ENCODE data around the gene RILPL1.
"Not testable (repeated sequence)": the region's sequence is repeated elsewhere in the genome, so short reads cannot be mapped to it uniquely, and the experiment has no call there.

Gene RILPL1, protein sequence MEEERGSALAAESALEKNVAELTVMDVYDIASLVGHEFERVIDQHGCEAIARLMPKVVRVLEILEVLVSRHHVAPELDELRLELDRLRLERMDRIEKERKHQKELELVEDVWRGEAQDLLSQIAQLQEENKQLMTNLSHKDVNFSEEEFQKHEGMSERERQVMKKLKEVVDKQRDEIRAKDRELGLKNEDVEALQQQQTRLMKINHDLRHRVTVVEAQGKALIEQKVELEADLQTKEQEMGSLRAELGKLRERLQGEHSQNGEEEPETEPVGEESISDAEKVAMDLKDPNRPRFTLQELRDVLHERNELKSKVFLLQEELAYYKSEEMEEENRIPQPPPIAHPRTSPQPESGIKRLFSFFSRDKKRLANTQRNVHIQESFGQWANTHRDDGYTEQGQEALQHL

DNA sequence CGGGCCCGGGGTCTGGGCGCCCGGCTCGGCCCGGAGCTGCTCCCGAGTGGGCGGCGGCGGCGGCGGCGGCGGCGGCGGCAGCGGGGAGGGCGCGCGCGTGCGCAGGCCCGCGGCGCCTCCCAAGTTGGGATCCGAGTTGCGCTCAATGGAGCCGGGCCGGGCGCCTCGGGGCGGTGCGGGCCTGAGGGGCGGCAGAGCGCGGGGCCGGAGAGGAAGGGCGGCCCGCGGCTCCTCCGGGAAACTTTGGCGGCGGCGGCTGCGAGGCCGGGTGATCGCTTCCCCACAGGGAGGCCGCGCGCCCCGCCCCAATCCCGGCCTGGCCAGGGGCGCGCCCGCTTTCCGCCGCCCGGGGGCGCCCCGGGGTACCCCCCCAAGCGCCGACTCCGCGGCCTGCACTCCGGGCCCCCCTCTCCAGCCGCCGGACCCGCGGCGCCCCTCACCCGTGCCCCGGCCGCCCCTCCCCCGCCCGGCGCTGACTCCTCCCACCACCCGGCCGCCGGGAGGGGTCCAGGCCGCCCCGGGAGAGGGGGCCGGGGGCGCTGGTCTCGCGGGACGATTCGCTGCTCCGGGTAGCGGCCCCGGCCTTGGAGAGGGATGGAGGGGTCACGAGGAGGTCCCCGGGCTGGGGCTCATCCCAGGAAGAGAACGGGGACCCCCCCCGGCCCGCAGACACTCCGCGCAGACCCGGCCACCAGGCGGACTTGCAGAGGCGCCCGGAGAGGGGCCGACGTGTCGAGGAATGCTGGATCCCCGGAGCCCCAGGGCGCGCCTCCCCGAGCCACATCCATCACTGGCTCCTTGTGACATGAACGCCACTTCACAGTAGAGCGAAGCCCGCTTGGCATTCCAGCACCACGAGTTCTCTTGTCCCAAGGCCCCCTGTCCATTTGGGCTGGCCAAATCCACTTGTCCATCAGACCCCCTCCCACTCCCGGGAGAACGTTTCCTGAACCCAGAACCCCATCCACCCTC is at the start of gene RILPL1:
Gene RILPL1, minus strand, starts transcription at position 48 of the 972 bp plus-strand sequence. CDS start 237 bp downstream, outside the sequence.
- peak; percentile 23 for DNase-seq

DNA sequence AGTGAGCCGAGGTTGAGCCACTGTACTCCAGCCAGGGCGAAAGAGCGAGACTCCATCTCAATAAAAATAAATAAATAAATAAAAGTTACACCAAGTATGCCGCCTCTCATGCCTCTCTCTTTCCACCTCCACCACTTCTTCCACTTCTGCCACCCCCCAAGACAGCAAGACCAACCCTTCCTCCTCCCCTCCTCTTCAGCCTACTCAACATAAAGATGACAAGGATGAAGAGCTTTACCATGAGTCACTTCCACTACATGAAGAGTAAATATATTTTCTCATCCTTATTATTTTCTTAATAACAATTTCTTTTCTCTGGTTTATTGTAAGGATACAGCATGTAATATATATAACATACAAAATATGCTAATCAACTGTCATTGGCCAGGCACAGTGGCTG is 47.3 kb upstream of the RILPL1 start:
- no peak for DNase-seq

DNA sequence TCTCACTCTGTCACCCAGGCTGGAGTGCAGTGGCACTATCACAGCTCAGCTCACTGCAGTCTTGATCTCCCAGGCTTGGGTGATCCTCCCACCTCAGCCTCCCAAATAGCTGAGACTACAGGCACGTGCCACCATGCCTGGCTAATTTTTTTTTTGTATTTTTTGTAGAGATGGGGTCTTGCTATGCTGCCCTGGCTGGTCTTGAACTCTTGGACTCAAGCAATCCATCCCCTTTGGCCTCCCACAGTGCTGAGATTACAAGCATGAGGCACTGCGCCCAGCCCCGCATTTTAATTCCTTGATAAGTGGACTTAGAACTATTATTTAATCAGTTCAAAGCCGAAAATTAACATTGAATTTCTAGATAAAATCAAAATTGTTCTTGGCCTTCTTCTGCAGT is 45.3 kb upstream of the RILPL1 start:
- DNase-seq: not testable (repeated sequence)

DNA sequence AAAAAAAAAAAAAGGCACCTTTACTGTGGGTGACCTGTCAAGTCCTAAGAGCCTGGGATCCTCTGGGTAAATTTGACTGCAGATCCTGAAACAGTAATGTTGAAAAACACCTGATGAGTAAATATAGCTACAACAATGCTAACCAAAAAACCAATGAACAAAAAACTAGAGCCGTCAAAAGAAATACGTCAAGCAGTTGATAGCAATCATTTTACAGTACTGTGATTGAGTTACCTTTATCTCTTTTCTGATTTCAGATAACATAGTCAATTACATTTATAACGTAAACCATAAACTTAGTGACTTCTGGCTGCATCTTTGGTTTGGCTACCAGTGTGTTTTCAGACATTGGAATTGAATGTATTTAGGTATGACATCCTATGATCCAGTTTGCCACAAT is 44.7 kb upstream of the RILPL1 start:
- DNase-seq: no peak

DNA sequence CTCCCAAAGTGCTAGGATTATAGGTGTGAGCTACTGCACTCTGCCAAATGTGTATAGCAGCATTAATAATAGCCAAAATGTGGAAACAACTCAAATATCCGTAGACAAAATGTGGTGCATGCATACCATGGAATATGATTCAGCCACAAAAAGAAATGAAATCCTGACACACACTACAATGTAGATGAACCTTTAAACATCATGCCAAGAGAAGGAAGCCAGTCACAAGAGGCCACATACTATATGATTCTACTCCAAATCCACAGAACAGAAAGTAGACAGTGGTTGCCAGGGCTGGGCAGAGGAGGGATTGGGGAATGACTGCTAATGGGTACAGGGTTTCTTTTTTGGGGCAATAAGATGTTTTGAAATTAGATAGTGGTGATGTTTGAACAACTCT is 43.1 kb upstream of the RILPL1 start:
- DNase-seq: no peak

DNA sequence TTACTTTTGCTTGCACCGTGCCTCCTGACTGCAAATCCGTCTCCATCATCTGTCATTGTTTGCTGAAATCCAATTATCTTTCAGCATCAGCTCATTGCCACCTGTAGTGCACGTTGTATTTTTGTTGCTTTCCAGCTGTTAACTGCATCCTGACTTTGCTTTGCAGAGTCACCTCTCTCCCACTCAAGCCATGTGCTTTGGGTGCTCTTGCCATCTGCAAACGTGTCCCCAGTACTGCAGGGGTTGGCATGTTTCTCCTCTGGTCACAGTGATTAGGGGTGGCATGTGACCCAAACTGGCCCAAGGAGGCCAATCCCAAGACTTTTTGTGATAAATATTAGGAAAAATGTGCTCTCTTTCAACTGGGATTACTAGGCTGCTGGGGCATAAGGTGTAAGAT is 40.4 kb upstream of the RILPL1 start:
- DNase-seq: no peak

DNA sequence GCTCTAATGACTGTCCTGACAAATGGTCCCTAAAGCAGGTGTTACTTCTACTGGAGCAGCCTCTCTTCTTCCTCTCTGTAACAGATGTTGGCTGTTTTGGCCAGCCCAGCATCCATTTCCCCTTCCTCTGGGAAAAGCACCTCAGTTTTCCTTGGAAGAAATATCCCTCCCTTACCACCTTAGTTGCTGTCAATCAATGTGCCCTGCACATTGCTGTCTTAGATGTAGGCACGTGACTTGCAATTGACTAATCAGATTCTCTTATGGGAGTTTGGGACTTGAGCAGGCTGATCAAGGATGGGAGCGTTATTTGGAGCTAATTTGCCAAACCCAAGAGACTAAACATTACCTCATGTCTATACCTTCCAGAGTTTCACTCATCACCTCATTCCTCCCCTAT is 38.9 kb upstream of the RILPL1 start:
- DNase-seq: no peak

DNA sequence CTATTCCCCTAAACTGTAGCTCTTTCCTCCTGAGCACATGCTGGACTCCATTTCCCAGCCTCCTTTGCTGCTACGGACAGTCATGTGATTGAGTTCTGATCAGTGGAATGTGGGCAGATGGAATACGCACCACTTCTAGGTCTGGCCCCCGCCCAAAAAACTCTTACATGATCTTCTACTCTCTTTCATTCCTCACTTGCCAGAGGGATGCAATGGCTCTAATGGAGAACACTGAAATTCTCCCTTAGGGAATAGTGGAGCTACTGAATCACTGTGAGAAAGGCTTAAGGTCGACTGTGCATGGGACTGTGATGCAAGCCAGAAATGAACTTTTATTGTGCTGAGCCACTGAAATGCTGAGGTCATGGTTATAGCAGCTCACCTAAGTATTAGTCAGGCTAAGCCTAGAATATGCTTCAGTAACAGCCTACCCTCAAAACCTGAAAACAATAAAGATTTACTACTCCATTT is 37.9 kb upstream of the RILPL1 start:
- DNase-seq: peak; percentile 33

DNA sequence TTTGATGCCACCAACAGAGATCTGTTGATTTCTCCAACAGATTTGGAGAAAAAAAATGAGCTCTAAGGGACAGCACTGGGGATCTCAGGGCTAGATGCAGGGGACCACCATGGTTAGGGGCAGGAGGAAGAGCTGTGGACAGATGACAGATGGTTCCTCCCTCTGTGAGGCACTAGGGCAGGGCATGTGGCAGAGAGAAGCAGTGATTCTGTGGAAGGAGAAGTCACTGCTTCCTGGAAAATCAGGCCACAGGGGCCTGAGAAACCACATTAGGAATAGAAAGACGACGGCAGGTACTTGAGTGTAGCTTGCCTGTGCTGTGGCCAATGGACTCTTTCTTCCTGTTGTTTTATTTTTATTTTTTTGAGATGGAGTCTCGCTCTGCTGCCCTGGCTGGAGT is 25.9 kb upstream of the RILPL1 start:
- DNase-seq: no peak

DNA sequence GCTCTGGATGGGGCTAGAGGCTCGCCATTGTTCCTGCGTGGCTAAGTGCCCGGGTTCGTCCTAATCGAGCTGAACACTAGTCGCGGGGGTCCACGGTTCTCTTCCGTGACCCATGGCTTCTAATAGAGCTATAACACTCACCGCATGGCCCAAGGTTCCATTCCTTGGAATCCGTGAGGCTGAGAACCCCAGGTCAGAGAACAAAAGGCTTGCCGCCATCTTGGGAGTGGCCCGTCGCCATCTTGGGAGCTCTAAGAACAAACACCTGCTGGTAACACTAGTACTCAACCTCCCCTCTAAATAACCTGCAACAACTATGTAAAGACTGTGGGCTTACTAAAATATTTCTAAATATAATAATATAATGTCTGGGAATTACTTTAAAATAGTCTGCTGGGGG is 25.0 kb upstream of the RILPL1 start:
- DNase-seq: not testable (repeated sequence)

DNA sequence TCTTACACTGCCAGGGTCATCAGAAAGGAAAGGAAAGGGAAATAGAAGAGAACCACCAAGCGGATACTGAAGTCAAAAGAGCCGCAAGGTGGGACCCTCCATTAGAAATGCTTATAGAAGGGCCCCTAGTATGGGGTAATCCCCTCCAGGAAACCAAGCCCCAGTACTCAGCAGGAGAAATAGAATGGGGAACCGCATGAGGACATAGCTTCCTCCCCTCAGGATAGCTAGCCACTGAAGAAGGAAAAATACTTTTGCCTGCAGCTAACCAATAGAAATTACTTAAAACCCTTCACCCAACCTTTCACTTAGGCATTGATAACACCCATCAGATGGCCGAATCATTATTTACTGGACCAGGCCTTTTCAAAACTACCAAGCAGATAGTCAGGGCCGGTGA is 21.3 kb upstream of the RILPL1 start:
- DNase-seq: not testable (repeated sequence)

DNA sequence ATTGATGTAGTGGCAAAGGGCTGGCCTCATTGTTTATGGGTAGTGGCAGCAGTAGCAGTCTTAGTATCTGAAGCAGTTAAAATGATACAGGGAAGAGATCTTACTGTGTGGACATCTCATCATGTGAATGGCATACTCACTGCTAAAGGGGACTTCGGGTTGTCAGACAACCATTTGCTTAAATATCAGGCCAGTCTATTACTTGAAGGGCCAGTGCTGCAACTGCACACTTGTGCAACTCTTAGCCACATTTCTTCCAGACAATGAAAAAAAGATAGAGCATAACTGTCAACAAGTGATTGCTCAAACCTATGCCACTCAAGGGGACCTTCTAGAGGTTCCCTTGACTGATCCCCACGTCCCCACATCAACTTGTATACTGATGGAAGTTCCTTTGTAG is 20.6 kb upstream of the RILPL1 start:
- DNase-seq: not testable (repeated sequence)

DNA sequence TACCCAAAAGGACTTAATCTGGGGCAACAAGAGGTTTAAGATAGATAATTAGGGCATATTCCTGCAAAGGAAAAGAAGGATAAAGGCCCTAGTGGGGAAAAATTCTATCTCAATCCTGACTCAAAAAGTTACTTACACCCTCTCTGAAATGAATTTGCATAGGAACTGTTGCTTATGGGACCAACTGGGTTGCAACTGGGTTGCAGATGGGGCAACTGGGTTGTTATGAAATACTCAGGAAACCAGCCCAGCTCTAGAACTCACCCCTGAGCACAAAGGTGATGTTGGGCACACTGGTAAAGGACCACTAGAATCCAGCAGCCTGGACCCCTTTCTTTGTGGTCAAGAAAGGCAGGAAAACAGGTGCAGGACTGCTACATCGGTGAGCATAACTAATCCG is 17.2 kb upstream of the RILPL1 start:
- DNase-seq: no peak

DNA sequence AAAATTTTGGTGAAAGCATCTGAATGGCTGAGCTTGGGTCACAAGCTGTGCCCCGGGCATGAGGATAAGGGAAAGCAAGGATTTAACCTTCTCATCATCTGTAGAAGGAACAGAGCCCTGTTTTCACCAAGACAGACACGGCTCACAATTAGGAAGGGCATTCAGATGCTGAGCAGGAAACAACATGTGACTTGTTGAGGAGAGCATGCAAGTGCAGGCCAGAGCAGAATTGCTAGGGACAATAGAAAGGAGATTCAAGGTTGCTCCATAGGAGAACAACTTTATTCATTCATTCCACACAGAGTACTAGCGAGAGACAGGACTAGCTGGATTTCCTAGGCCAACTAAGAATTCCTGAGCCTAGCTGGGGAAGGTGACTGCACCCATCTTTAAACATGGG is 14.6 kb upstream of the RILPL1 start:
- DNase-seq: no peak

DNA sequence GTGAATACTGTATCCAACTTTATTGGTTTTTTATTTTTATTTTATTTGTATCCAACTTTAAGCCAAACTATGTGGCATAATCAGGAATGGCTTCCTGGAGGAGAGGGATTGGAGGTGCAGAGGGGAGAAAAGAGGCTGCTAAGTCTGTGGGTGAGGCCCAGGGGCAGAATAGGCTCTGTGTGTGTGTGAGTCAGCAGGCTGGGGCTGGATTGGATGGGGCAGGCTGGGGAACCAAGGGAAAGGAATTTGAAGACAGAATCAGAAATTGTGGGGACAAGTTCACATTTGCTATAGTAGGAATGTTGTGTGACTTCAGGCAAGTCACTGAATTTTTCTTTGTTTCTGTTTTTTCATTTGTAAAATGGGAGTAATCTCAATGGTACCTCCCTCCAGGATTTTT is 12.8 kb upstream of the RILPL1 start:
- peak; percentile 33 for DNase-seq

DNA sequence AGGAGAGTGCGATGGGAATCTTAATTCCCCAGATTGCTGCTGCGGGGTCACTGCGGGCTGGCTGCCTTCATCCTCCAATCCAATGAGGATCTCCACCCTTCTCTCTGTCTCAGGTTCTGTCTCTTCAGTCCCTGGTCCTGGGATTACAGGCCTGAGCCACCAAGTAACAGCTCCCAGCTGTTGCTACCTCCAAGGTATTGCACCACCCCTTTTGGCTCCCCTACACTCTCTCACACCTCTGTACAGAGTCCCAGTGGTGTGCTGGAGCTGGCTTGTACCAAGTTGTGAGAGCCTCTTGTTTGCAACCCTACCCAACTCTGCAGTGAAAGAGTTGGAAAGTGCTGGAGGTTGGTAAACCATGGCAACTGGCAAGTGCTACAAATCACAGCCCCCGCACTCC is 10.0 kb upstream of the RILPL1 start:
- DNase-seq: no peak

DNA sequence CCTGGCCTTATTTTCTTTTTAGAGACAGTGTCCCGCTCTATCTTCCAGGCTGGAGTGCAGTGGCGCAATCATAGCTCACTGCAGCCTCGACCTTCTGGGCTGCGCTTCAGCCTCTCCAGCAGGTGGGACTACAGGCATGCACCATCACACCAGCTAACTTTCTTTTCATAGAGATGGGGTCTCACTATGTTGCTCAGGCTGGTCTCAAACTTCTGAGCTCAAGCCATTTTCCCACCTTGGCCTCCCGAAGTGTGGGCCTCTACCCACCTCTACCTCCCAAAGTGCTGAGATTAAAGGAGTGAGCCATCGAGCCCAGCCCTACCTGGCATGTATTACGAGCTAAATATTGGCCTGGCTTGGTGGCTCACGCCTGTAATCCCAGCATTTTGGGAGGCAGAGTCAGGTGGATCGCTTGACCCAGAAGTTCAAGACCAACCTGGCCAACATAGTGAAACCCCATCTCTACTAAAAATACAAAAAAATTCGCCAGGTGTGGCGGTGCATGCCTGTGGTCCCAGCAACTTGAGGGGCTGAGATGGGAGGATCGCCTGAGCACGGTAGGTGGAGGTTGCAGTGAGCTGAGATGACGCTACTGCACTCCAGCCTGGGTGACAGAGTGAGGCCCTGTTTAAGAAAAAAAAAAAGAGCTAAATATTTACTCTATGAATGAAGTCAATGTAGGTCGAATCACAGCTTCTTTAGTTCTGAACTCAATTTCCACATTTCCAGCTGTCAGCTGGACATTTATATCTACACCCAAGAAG is 7.6 kb upstream of the RILPL1 start:
- DNase-seq: no peak

DNA sequence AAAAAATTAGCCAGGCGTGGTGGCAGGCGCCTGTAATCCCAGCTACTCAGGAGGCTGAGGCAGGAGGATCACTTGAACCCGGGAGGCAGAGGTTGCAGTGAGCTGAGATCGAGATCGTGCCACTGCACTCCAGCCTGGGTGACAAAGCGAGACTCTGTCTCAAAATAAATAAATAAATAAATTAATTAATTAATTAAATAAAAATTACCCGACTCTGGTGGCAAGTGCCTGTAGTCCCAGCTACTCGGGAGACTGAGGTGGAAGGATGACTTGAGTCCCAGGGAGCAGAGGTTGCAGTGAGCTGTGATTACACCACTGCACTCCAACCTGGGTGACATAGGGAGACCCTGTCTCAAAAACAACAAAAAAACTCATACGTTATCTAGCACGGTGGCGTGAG is 2.4 kb upstream of the RILPL1 start:
- DNase-seq: not testable (repeated sequence)

DNA sequence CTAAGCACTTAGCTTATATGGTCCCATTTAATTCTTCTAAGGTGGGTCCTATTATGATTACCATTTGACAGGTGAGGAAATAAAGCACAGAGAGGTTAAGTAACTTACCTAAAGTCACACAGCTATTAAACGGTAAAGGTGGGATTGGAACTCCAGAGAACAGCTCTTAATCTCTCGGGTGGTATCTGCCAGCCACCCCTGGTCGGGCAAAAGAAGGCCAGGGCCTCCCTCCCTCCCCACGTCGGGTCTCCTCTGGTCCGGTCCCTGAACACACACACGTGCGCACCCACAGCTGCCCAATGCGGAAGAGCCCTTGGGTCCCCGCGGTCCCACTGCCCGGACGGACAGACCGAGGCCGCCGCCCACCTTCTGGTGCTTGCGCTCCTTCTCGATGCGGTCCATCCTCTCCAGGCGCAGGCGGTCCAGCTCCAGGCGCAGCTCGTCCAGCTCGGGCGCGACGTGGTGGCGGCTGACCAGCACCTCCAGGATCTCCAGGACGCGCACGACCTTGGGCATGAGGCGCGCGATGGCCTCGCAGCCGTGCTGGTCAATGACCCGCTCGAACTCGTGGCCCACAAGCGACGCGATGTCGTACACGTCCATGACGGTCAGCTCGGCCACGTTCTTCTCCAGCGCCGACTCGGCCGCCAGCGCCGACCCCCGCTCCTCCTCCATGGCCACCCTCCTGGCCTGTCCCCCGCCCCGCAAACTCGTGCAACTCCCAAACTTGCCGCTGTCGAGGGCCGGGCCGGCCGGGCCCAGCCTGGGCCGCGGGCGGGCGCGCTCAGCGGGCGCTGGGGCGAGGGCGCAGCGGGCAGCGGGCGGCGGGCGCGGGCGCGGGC is 490 bp downstream of the RILPL1 start:
- DNase-seq: no peak

DNA sequence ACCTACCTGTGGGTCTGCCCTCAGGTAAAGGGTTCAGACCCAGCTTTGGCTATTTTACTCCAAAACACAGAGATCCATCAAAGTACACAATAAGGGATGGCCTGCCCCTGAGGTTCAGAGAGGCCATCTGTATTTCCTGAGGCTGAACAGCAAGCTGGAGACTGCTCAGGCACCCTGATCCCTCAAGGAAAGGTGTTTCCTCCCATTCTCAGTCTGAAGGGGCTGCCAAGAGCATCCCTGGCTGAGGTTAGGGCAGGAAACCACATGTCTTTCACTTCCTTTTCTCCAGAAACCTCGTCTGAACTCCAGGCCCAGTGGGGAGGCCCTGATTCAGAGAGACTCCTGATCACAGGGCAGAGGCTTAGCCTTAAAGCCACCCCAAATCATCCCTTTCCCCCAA is 1.5 kb downstream of the RILPL1 start:
- no peak for DNase-seq

DNA sequence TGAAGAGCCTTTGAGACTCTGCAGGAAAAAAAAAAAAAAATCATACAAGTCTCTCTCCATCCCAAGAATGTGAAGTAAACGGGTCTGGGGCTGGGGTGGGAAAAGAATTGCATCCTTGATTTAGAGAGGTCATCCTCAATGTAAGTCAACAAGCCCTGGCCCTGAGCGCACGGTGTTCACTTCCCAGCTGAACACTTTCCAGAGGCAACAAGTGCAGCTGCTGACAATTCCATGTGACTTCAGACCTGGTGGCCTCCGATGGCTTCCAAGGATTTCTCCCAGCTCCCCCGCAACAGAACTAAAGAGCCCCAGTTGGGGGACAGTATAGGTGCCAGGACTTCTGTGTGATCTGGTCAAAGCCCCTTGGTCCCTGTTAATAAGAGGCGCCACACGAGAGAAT is 2.4 kb downstream of the RILPL1 start:
- DNase-seq: no peak

DNA sequence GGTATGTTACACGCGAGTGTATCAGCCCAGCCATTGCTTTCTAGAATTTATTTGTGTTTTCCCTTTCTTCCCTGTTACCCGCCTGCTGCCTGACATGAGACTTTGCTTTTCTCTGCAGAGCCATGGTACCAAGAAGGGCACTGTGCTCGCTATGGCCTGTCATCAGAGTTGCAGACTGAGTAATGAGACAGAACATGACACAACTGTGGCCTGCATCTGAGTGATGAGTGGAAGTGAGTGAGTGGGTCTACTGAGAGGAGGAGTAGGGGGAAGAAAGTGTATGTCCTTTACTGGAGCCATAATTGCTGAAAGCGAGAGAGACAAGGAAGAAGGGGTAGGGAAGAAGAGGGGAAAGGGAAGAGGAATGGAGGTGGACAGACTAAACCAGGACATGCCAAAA is 2.9 kb downstream of the RILPL1 start:
- DNase-seq: no peak

All from NCI-H226 (cell line).